ENCODE data around the gene SELENOF. TPM values are rescaled to one million over a fixed set of nuclear protein-coding genes. Genes with fewer than 3 reads are reported as not detected.

The SELENOF gene
- total and polyA plus RNA-seq, 2 of the 4 experiments (the other 2 are of a cell fraction) = 60.0 to 153 TPM

DNA sequence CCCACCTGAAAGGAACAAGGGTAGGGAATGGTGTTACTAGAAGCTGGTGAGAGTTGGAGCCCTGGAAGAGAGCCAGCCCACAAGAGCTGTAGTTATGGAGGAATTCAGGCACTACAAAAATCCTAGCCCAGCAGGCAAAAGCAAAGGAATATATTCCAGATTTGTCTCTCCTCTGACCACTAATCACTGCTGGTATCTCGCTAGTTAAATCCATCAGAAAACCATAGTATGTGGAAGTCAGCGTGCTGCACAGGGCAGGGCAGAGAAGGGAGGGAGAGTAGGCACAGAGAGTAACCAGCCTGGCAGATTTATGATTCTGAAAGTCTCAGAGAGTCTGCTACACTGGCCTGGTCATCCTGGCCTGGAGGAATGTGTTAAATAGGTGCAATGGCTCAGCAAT is 88.6 kb downstream of the SELENOF start:
- Histone ChIP-seq H3K9me1 (ENCODE audit: insufficient read depth, low read length) (no peaks in the 10 kb centered on the region), H2AFZ (replicated peaks; ENCODE audit: low read length, poor library complexity) (no peak overlapping the region), H3K27ac (ENCODE audit: insufficient read depth, low read length) (no peak overlapping the region), H4K5ac (ENCODE audit: low read depth, low read length) (no peak overlapping the region), H2AK9ac (replicated peaks; ENCODE audit: low read depth, low read length, poor library complexity) (no peak overlapping the region), H3K79me1 (ENCODE audit: low read depth in 1 of 2, low read length in 2 of 2) (no peaks in the 10 kb centered on the region), H2BK15ac (ENCODE audit: low read depth, low read length) (no peak overlapping the region), H3K56ac (ENCODE audit: extremely low read depth, insufficient read depth, low read length) (no peak overlapping the region), H4K8ac (ENCODE audit: low read depth in 2 of 2, low read length in 2 of 2) (no peak overlapping the region), H3K18ac (ENCODE audit: low read depth, low read length) (no peak overlapping the region), H3K4me3 (ENCODE audit: insufficient read depth, low read depth, low read length) (no peak overlapping the region), H2BK20ac (ENCODE audit: low read depth, low read length) (no peak overlapping the region), H3K9ac (ENCODE audit: low read depth, low read length) (no peak overlapping the region), H4K91ac (ENCODE audit: insufficient read depth, low read depth, low read length) (no peak overlapping the region), H2AK5ac (ENCODE audit: low read depth, low read length) (no peak overlapping the region), H3K4me1 (ENCODE audit: control insufficient read depth, insufficient read depth, low read length) (peaks cover 3% of the 10 kb centered on the region; the same call in 1 of the 2 replicates), H3K36me3 (ENCODE audit: control insufficient read depth, insufficient read depth, low read length) (no peaks in the 10 kb centered on the region), H3K9me3 (ENCODE audit: control insufficient read depth, insufficient read depth, low read length) (peaks cover 2% of the 10 kb centered on the region; the same call in 1 of the 2 replicates), H3K23ac (ENCODE audit: low read depth, low read length) (no peak overlapping the region), H3K4me2 (ENCODE audit: low read depth, low read length) (no peak overlapping the region), H3K4ac (ENCODE audit: low read depth, low read length) (no peak overlapping the region), H4K20me1 (ENCODE audit: insufficient read depth, low read length) (no peaks in the 10 kb centered on the region), H2BK120ac (ENCODE audit: low read depth, low read length) (no peak overlapping the region), H3K27me3 (ENCODE audit: control insufficient read depth, insufficient read depth, low read length) (peaks cover 10% of the 10 kb centered on the region; the same call in 1 of the 2 replicates), H3K14ac (replicated peaks; ENCODE audit: low read depth, low read length) (no peak overlapping the region), H2BK5ac (ENCODE audit: low read depth, low read length, poor library complexity, severe bottlenecking) (no peak overlapping the region)
- POLR2A ChIA-PET (ENCODE audit: unreplicated experiment) = no interaction called here
- in situ Hi-C loops (cut with MboI; ENCODE audit: low sequenced_read_pairs) (no loop called here), intact Hi-C loops (cut with micrococcal nuclease) (no loop called here), dilution Hi-C loops (cut with HindIII; ENCODE audit: low sequenced_read_pairs, unreplicated experiment) (no loop called here)
- peak; percentile 56 for ATAC-seq (ENCODE audit: low read depth)
- TF ChIP-seq FOS (IDR thresholded peaks at IDR 0.05; ENCODE audit: low read depth, low read length) (no peak), CTCF (conservative IDR thresholded peaks at IDR 0.05; ENCODE audit: low read depth, low read length) (no peak), NFE2L2 (IDR thresholded peaks at IDR 0.05; ENCODE audit: low read depth, low read length) (no peak), MXI1 (IDR thresholded peaks at IDR 0.05; ENCODE audit: borderline replicate concordance, low read depth, low read length) (no peak), RFX5 (IDR thresholded peaks at IDR 0.05; ENCODE audit: low read depth, low read length) (no peak), CEBPB (IDR thresholded peaks at IDR 0.05; ENCODE audit: low read depth, low read length) (no peak), RCOR1 (IDR thresholded peaks at IDR 0.05; ENCODE audit: insufficient replicate concordance, low read length) (no peak), POLR2A (IDR thresholded peaks at IDR 0.05; ENCODE audit: low read depth, low read length) (no peak), RAD21 (IDR thresholded peaks at IDR 0.05; ENCODE audit: low read length) (no peak), MAZ (IDR thresholded peaks at IDR 0.05; ENCODE audit: borderline replicate concordance, low read depth, low read length) (no peak), SMC3 (IDR thresholded peaks at IDR 0.05; ENCODE audit: low read depth, low read length) (no peak), BHLHE40 (IDR thresholded peaks at IDR 0.05; ENCODE audit: low read depth, low read length) (no peak), MAFK (IDR thresholded peaks at IDR 0.05; ENCODE audit: low read depth, low read length) (no peak), CHD1 (IDR thresholded peaks at IDR 0.05; ENCODE audit: low read depth, low read length) (no peak)
- TF ChIP-seq, protein P1, sequence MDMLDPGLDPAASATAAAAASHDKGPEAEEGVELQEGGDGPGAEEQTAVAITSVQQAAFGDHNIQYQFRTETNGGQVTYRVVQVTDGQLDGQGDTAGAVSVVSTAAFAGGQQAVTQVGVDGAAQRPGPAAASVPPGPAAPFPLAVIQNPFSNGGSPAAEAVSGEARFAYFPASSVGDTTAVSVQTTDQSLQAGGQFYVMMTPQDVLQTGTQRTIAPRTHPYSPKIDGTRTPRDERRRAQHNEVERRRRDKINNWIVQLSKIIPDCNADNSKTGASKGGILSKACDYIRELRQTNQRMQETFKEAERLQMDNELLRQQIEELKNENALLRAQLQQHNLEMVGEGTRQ (IDR thresholded peaks at IDR 0.05; ENCODE audit: low read depth, low read length) = no peak
- TF ChIP-seq, protein P2, sequence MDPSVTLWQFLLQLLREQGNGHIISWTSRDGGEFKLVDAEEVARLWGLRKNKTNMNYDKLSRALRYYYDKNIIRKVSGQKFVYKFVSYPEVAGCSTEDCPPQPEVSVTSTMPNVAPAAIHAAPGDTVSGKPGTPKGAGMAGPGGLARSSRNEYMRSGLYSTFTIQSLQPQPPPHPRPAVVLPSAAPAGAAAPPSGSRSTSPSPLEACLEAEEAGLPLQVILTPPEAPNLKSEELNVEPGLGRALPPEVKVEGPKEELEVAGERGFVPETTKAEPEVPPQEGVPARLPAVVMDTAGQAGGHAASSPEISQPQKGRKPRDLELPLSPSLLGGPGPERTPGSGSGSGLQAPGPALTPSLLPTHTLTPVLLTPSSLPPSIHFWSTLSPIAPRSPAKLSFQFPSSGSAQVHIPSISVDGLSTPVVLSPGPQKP (IDR thresholded peaks at IDR 0.05; ENCODE audit: borderline replicate concordance, low read depth, low read length) = no peak
- CTCF ChIA-PET = no interaction called here
- no TSS peak for BruUV-seq (replicated peaks)
- WGBS, 2 experiments (ENCODE audit: extremely low coverage in 2 of 2, insufficient read length in 1 of 2) = no CpG with 5 or more reads among the region's 2 CpGs
- DNase-seq = peak; percentile 38

All from IMR-90 (cell line).